Stimulated activated CD4-positive, alpha-beta T cell treated with anti-CD3 and anti-CD28 coated beads, Interleukin-4, amount 100 ng/mL, for 4 hours (primary cell): ENCODE data around the gene OPN3.

Experiments
- DNase-seq, 2 experiments: peaks; one replicate each; pipeline ENCODE4 v3.0.0-alpha.2; 2020

OPN3 gene

GRCh38 chr1:241615043-241615974 is 24.9 kb downstream of the OPN3 start:
- no peak for DNase-seq

GRCh38 chr1:241614572-241614971 is 25.6 kb downstream of the OPN3 start:
- no peak for DNase-seq

GRCh38 chr1:241614144-241614543 is 26.0 kb downstream of the OPN3 start:
- DNase-seq: no peak

- DNase-seq: no peak
These were observed 27.4 kb downstream of the OPN3 start for GRCh38 chr1:241612533-241613477.

GRCh38 chr1:241611736-241612135 is 28.4 kb downstream of the OPN3 start:
- no peak for DNase-seq

- DNase-seq: no peak
These were observed 29.1 kb downstream of the OPN3 start for GRCh38 chr1:241611063-241611462.

GRCh38 chr1:241610056-241610815 is 29.9 kb downstream of the OPN3 start:
- DNase-seq: no peak

- DNase-seq: no peak
These were observed 31.7 kb downstream of the OPN3 start for GRCh38 chr1:241608379-241609033.

- no peak for DNase-seq
These were observed 32.7 kb downstream of the OPN3 start for GRCh38 chr1:241607497-241607896.

- no peak for DNase-seq
These were observed 33.6 kb downstream of the OPN3 start for GRCh38 chr1:241606544-241606943.

GRCh38 chr1:241605146-241605805 is 34.9 kb downstream of the OPN3 start:
- DNase-seq: no peak

GRCh38 chr1:241603731-241604245 is 36.4 kb downstream of the OPN3 start:
- DNase-seq: no peak

- no peak for DNase-seq
These were observed 39.7 kb downstream of the OPN3 start for GRCh38 chr1:241600496-241600901.

GRCh38 chr1:241598249-241598648 is 41.9 kb downstream of the OPN3 start:
- no peak for DNase-seq

GRCh38 chr1:241596633-241597032 is 43.5 kb downstream of the OPN3 start:
- DNase-seq: no peak

GRCh38 chr1:241593186-241593585 is 47.0 kb downstream of the OPN3 start:
- DNase-seq: no peak

GRCh38 chr1:241592273-241592958 is 47.8 kb downstream of the OPN3 start:
- no peak for DNase-seq

GRCh38 chr1:241591736-241592135 is 48.4 kb downstream of the OPN3 start:
- no peak for DNase-seq

- DNase-seq: no peak
These were observed 48.9 kb downstream of the OPN3 start for GRCh38 chr1:241591317-241591716.

GRCh38 chr1:241590719-241591118 is 49.5 kb downstream of the OPN3 start:
- no peak for DNase-seq

GRCh38 chr1:241589521-241589920 is 50.6 kb downstream of the OPN3 start:
- no peak for DNase-seq
